DND-41 (cell line): Measurements from ENCODE around the gene PAX1.

ENCODE experiments used
- ATAC-seq: fragments of 200-7000 bp; cut with Tn5 transposase; 3 replicates; pipeline ENCODE4 v1.9.1; 2021; ENCODE audit warnings: low read depth; ENCODE audit not compliant: insufficient read depth
- DNase-seq: peaks from one replicate; pipeline ENCODE4 v3.0.0-alpha.2; 2020
- H2AFZ ChIP-seq: 2 replicates; pipeline ENCODE4 v1.6.0; 2012; ENCODE audit warnings: low read depth, low read length
- H3K27ac ChIP-seq: 2 replicates; pipeline ENCODE4 v1.5.1; 2012; ENCODE audit warnings: low read length, inconsistent platforms
- H3K27me3 ChIP-seq: fragments of 200-600 bp; sonication (generic); 2 replicates; pipeline ENCODE4 v1.6.0; 2012; ENCODE audit warnings: low read length, mild to moderate bottlenecking, inconsistent platforms; ENCODE audit not compliant: insufficient read depth, poor library complexity
- H3K36me3 ChIP-seq: 2 replicates; pipeline ENCODE4 v1.5.1; 2012; ENCODE audit warnings: low read length, inconsistent platforms; ENCODE audit not compliant: insufficient read depth
- H3K4me1 ChIP-seq: 2 replicates; pipeline ENCODE4 v1.5.1; 2012; ENCODE audit warnings: mild to moderate bottlenecking, low read length; ENCODE audit not compliant: insufficient read depth
- H3K4me2 ChIP-seq: 2 replicates; pipeline ENCODE4 v1.6.0; 2012; ENCODE audit warnings: mild to moderate bottlenecking, moderate library complexity, low read length, inconsistent platforms; ENCODE audit not compliant: insufficient read depth
- H3K4me3 ChIP-seq, 2 experiments: fragments of 200-600 bp in 1 of 2; shearing (Covaris generic) in 1 of 2; 2 replicates each; pipeline ENCODE4 v1.5.1; 2012 to 2016; ENCODE audit warnings: inconsistent platforms in 2 of 2, low read length in 2 of 2, mild to moderate bottlenecking in 2 of 2, low read depth in 1 of 2, moderate library complexity in 1 of 2
- H3K79me2 ChIP-seq: 2 replicates; pipeline ENCODE4 v1.6.0; 2012; ENCODE audit warnings: low read length, inconsistent platforms; ENCODE audit not compliant: insufficient read depth
- H3K9ac ChIP-seq: 2 replicates; pipeline ENCODE4 v1.6.0; 2012; ENCODE audit warnings: low read depth, mild to moderate bottlenecking, inconsistent platforms, low read length, moderate library complexity
- H3K9me3 ChIP-seq: 2 replicates; pipeline ENCODE4 v1.5.1; 2012; ENCODE audit warnings: low read length, moderate library complexity, mild to moderate bottlenecking, inconsistent platforms; ENCODE audit not compliant: insufficient read depth, severe bottlenecking
- H4K20me1 ChIP-seq: 2 replicates; pipeline ENCODE4 v1.6.0; 2012; ENCODE audit warnings: low read length; ENCODE audit not compliant: insufficient read depth
- EZH2 ChIP-seq: IDR thresholded peaks from 3 replicates; pipeline ENCODE4 v1.6.1; 2012; ENCODE audit warnings: borderline replicate concordance, low read depth, mild to moderate bottlenecking, moderate library complexity, low read length, inconsistent platforms; ENCODE audit not compliant: severe bottlenecking
- TF ChIP-seq, protein P1 (sequence below): IDR thresholded peaks from 2 replicates; pipeline ENCODE4 v1.5.1; 2012; ENCODE audit warnings: borderline replicate concordance, low read length, moderate library complexity, mild to moderate bottlenecking; ENCODE audit not compliant: poor library complexity, severe bottlenecking; ENCODE audit errors: extremely low read depth

PAX1 gene

DNA sequence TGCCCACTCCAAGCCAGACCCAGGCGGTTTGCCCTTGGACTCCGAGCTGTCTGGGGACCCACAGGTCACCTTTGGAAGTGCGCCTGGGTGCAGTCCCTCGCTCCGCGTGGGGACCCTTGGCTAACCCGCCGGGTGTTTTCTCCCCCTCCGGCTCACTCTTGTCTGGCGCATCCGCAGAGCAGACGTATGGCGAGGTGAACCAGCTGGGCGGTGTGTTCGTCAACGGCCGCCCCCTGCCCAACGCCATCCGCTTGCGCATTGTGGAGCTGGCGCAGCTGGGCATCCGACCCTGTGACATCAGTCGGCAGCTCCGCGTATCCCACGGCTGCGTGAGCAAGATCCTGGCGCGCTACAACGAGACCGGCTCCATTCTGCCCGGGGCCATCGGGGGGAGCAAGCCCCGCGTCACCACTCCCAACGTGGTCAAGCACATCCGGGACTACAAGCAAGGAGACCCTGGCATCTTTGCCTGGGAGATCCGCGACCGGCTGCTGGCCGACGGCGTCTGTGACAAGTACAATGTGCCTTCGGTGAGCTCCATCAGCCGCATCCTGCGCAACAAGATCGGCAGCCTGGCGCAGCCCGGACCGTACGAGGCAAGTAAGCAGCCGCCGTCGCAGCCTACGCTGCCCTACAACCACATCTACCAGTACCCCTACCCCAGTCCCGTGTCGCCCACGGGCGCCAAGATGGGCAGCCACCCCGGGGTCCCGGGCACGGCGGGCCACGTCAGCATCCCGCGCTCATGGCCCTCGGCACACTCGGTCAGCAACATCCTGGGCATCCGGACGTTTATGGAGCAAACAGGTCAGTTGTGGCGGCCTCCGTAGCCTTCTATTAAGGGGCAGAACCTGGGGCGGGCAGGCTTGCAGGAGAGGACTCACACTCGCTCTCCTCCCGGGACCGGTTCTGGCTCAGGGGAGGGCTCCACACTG is 1.1 kb downstream of the PAX1 start:
- TF ChIP-seq, protein P1, sequence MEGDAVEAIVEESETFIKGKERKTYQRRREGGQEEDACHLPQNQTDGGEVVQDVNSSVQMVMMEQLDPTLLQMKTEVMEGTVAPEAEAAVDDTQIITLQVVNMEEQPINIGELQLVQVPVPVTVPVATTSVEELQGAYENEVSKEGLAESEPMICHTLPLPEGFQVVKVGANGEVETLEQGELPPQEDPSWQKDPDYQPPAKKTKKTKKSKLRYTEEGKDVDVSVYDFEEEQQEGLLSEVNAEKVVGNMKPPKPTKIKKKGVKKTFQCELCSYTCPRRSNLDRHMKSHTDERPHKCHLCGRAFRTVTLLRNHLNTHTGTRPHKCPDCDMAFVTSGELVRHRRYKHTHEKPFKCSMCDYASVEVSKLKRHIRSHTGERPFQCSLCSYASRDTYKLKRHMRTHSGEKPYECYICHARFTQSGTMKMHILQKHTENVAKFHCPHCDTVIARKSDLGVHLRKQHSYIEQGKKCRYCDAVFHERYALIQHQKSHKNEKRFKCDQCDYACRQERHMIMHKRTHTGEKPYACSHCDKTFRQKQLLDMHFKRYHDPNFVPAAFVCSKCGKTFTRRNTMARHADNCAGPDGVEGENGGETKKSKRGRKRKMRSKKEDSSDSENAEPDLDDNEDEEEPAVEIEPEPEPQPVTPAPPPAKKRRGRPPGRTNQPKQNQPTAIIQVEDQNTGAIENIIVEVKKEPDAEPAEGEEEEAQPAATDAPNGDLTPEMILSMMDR = no peak
- no peak for TF ChIP-seq EZH2
- H3K27me3 ChIP-seq = peaks cover 9% of the 10 kb centered on the region
- peaks cover 4% of the 10 kb centered on the region for H3K9me3 ChIP-seq
- no peak overlapping the region for H3K4me3 ChIP-seq
- no peaks in the 10 kb centered on the region for H3K36me3 ChIP-seq
- H2AFZ ChIP-seq = no peak overlapping the region
- ATAC-seq = no peak
- H3K27ac ChIP-seq = no peak overlapping the region
- no peak overlapping the region for H3K9ac ChIP-seq
- DNase-seq = no peak
- H3K4me2 ChIP-seq = no peak overlapping the region
- H3K79me2 ChIP-seq = no peaks in the 10 kb centered on the region
- no peaks in the 10 kb centered on the region for H3K4me1 ChIP-seq
- no peaks in the 10 kb centered on the region for H4K20me1 ChIP-seq

DNA sequence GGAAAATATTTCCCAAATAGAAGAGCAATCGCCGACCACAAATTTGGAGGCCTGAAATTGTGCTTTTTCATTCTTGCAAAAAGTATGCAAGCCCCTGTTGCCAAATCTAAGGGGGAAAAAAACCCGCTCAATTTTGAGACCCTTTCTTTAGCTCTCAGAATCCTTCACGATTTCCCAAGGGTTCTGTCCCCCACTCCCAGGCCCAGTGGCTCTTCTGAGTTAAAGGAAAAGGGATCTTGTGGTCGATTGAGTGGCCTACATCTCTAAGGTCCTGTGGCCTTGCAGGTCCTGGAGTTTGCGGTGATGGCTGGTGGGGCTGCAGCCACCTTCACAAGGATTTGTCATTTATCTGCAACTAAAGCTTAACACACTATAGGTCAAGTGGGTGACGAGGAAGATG is 1.8 kb downstream of the PAX1 start:
- H3K9me3 ChIP-seq = peaks cover 4% of the 10 kb centered on the region
- DNase-seq (no peak), ATAC-seq (no peak)
- H3K4me1 ChIP-seq = no peaks in the 10 kb centered on the region
- H3K4me3 ChIP-seq = no peak overlapping the region
- no peaks in the 10 kb centered on the region for H4K20me1 ChIP-seq
- peaks cover 9% of the 10 kb centered on the region for H3K27me3 ChIP-seq
- no peaks in the 10 kb centered on the region for H3K36me3 ChIP-seq
- no peak overlapping the region for H3K4me2 ChIP-seq
- H2AFZ ChIP-seq = no peak overlapping the region
- H3K79me2 ChIP-seq = no peaks in the 10 kb centered on the region
- no peak for TF ChIP-seq EZH2
- TF ChIP-seq, protein P1 = no peak
- no peak overlapping the region for H3K9ac ChIP-seq
- H3K27ac ChIP-seq = no peak overlapping the region

DNA sequence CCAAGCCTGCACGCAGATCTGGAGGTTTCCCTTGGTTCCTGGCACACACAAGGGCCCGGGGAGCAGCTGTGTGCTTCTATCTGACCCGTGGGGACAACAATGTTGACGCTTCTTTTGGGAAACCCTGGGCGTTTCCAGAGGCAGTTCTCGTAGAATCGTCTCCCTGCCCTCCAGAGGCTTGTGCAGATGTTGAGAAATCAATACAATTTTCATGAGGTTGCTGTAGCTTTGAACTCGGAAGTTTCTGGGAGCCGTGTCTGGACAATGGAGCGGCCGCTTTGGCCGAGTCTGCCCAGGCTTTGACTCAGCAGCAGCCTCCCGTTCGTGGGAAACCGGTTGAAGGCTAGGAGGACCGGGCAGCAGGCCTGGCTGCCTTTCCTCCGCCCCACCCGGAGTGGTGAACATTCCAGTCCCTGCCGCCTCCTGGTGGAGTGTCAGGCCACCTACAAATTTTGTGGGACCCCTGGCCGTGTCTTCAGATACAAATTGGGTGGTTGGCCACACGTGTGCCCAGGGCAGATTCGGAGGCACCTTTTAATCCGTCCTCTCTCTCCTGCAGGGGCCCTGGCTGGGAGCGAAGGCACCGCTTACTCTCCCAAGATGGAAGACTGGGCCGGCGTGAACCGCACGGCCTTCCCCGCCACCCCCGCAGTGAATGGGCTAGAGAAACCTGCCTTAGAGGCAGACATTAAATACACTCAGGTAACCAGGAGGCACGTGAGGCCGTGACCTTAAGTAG is 2.7 kb downstream of the PAX1 start:
- H4K20me1 ChIP-seq = no peaks in the 10 kb centered on the region
- no peaks in the 10 kb centered on the region for H3K4me1 ChIP-seq
- H3K9me3 ChIP-seq = peaks cover 4% of the 10 kb centered on the region
- H3K4me3 ChIP-seq = no peak overlapping the region
- ATAC-seq (no peak), DNase-seq (no peak)
- H2AFZ ChIP-seq = no peak overlapping the region
- TF ChIP-seq, protein P1 = no peak
- TF ChIP-seq EZH2 = no peak
- H3K79me2 ChIP-seq = no peaks in the 10 kb centered on the region
- H3K36me3 ChIP-seq = no peaks in the 10 kb centered on the region
- H3K4me2 ChIP-seq = no peak overlapping the region
- no peak overlapping the region for H3K27ac ChIP-seq
- H3K27me3 ChIP-seq = peaks cover 9% of the 10 kb centered on the region
- no peak overlapping the region for H3K9ac ChIP-seq
